Activated T-cell treated with anti-CD3 and anti-CD28 coated beads, Interleukin-2, amount 50 U/mL, for 48 hours (primary cell): ENCODE results near the gene ENO2.

Source experiments
- DNase-seq, 2 experiments: peaks; one replicate each; pipeline ENCODE4 v3.0.0-alpha.2; 2020

ENO2 gene

GRCh38 chr12:6935371-6936193 lies 21.2 kb downstream of the ENO2 start:
- DNase-seq = no peak

- no peak for DNase-seq
These were observed 21.8 kb downstream of the ENO2 start for GRCh38 chr12:6936194-6936635.

GRCh38 chr12:6936636-6937480 lies 22.5 kb downstream of the ENO2 start:
- DNase-seq = peak; percentile 66 to 78

- peak; percentile 93 to 94 for DNase-seq
These were observed 23.3 kb downstream of the ENO2 start for GRCh38 chr12:6937481-6938352.

GRCh38 chr12:6938353-6939190 lies 24.2 kb downstream of the ENO2 start:
- DNase-seq = no peak

- DNase-seq = no peak
These were observed 24.8 kb downstream of the ENO2 start for GRCh38 chr12:6939191-6939540.

GRCh38 chr12:6941267-6941666 lies 26.9 kb downstream of the ENO2 start:
- no peak for DNase-seq

GRCh38 chr12:6941782-6942181 lies 27.4 kb downstream of the ENO2 start:
- DNase-seq = no peak

- DNase-seq = no peak
These were observed 27.9 kb downstream of the ENO2 start for GRCh38 chr12:6942331-6942665.

- peak; percentile 74 to 82 for DNase-seq
These were observed 29.0 kb downstream of the ENO2 start for GRCh38 chr12:6943389-6943721.

- peak; percentile 89 to 90 for DNase-seq
These were observed 29.5 kb downstream of the ENO2 start, which contains the start of the genes C12orf57 and RNU7-1 for GRCh38 chr12:6943722-6944380. Gene C12orf57 (plus strand): TSS chr12:6944022. CDS start chr12:6944122, 100 bp downstream. Gene RNU7-1 (plus strand): TSS chr12:6943816.

GRCh38 chr12:6944381-6945186 lies 30.2 kb downstream of the ENO2 start:
- peak; percentile 92 to 94 for DNase-seq

- DNase-seq = peak in 1 of 2 experiments; percentile 48
These were observed 31.2 kb downstream of the ENO2 start for GRCh38 chr12:6945613-6946012.

- DNase-seq = peak; percentile 72 to 80
These were observed 31.9 kb downstream of the ENO2 start for GRCh38 chr12:6946033-6946919.

GRCh38 chr12:6946920-6947374 lies 32.6 kb downstream of the ENO2 start:
- DNase-seq = no peak

GRCh38 chr12:6947615-6948014 lies 33.2 kb downstream of the ENO2 start:
- no peak for DNase-seq

GRCh38 chr12:6948873-6949594 lies 34.7 kb downstream of the ENO2 start:
- peak in 1 of 2 experiments; percentile 53 for DNase-seq

- DNase-seq = peak; percentile 63 to 65
These were observed 36.0 kb downstream of the ENO2 start for GRCh38 chr12:6950401-6950801.
